ENCODE data around the gene ZNF57. TPM values are rescaled to one million over a fixed set of nuclear protein-coding genes. Genes with fewer than 3 reads are reported as not detected.

ZNF57 gene
- total and polyA plus RNA-seq, 2 of the 13 experiments (the other 11 are each of a cell fraction or from before 2014, with no cell fraction given) = 6.6 to 17.5 TPM

- TF ChIP-seq RERE (CRISPR knock-in tag; IDR thresholded peaks at IDR 0.05; ENCODE audit: low read depth) (no peak), ZNF253 (CRISPR knock-in tag; IDR thresholded peaks at IDR 0.05; ENCODE audit: borderline replicate concordance) (peak; percentile 41; the same call in 1 of the 2 replicates), NR0B2 (CRISPR knock-in tag; IDR thresholded peaks at IDR 0.05) (peak; percentile 35; the same call in 1 of the 2 replicates), ZNF879 (CRISPR knock-in tag; IDR thresholded peaks at IDR 0.05) (peak; percentile 61; the same call in 1 of the 2 replicates), DZIP1 (CRISPR knock-in tag; IDR thresholded peaks at IDR 0.05) (no peak; the same call in 1 of the 2 replicates), BHLHE40 (IDR thresholded peaks at IDR 0.05; ENCODE audit: low read length) (peak; percentile 82), HIC2 (CRISPR knock-in tag; IDR thresholded peaks at IDR 0.05; ENCODE audit: low read depth) (no peak), ATF6 (CRISPR knock-in tag; conservative IDR thresholded peaks at IDR 0.05) (no peak), ZNF343 (CRISPR knock-in tag; IDR thresholded peaks at IDR 0.05) (no peak), AGO2 (optimal IDR thresholded peaks at IDR 0.05; ENCODE audit: low read depth, low read length) (no peak), HMGXB4 (CRISPR knock-in tag; IDR thresholded peaks at IDR 0.05; ENCODE audit: borderline replicate concordance in 1 of 2, low read depth in 1 of 2) (peak; percentile 21 to 43; a peak in 2 of 4 replicates)
These were observed at the start of gene ZNF57 (continued) for GRCh38 chr19:2900296-2901252.
